ENCODE measurements around the gene SYDE2. TPM values are rescaled to one million over a fixed set of nuclear protein-coding genes. Genes with fewer than 3 reads are reported as not detected.

The SYDE2 gene
- total and polyA plus RNA-seq, 2 donors (not counting 1 experiment from before 2014, with no cell fraction given) = 0.25 to 0.89 TPM

DNA sequence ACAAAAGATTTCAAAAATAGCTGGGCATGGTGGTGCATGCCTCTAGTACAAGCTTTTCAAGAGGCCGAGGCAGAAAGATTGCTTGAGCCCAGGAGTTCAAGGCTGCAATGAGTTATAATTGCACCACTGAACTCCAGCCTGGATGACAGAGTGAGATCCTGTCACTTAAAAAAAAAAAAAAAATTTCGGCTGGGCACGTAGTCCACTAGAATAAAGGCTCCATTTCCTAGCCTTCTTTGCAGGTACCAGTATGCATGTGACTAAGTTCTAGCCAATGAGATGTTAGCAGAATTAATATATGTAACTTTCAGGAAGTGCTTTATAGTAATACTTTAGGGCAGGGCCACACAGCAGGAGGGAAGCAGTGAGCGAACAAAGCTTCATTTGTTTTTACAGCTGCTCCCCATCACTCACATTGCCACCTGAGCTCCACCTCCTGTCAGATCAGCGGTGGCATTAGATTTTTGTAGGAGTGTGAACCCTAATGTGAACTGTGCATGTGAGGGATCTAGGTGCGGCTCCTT, 28.8 kb upstream of the SYDE2 start:
- Histone ChIP-seq H3K27me3 (replicated peaks in 1 of 4; ENCODE audit: control extremely low read depth in 1 of 4, control insufficient read depth in 3 of 4, insufficient read depth in 4 of 4, low read length in 3 of 4) (peaks cover 0 to 2% (median 0%) of the 10 kb centered on the region in 4 experiments), H3K36me3 (replicated peaks in 1 of 2; ENCODE audit: control extremely low read depth in 1 of 2, control insufficient read depth in 1 of 2, extremely low read depth in 1 of 2, insufficient read depth in 2 of 2, low read length in 1 of 2) (no peaks in the 10 kb centered on the region), H3K4me3 (ENCODE audit: control extremely low read depth in 1 of 5, extremely low read depth in 1 of 5, insufficient read depth in 1 of 5, low read depth in 2 of 5, low read length in 4 of 5) (no peak overlapping the region), H4K20me1 (ENCODE audit: control insufficient read depth, insufficient read depth, low read length, poor library complexity, severe bottlenecking) (no peaks in the 10 kb centered on the region), H3K9ac (ENCODE audit: low read length) (no peak overlapping the region), H2AFZ (ENCODE audit: insufficient read depth, low read depth, low read length, poor library complexity, severe bottlenecking) (no peak overlapping the region), H3K4me2 (replicated peaks; ENCODE audit: low read depth, low read length, poor library complexity, severe bottlenecking) (no peak overlapping the region), H3K9me3 (ENCODE audit: control extremely low read depth in 1 of 3, control insufficient read depth in 2 of 3, insufficient read depth in 1 of 3, low read length in 2 of 3) (no peaks in the 10 kb centered on the region), H3K4me1 (ENCODE audit: control insufficient read depth in 2 of 2, insufficient read depth in 2 of 2, low read length in 2 of 2) (no peaks in the 10 kb centered on the region), H3K79me2 (ENCODE audit: control insufficient read depth, insufficient read depth, low read length) (no peaks in the 10 kb centered on the region), H3K27ac (ENCODE audit: low read length in 2 of 2) (no peak overlapping the region)
- ATAC-seq (ENCODE audit: low read depth) (no peak), DNase-seq (no peak)
- peaks cover 14% of the 10 kb centered on the region for H3K27me3 Mint-ChIP-seq
- ChIA-PET CTCF (interaction anchor here (1.2 to 2.5 kb wide), 3 partner anchors 25 to 287 kb away, joined by 3 to 10 read pairs (median 4); no protein-coding TSS in a partner anchor), POLR2A (no interaction called here)
- no peak for TF ChIP-seq EZH2 (IDR thresholded peaks at IDR 0.05; ENCODE audit: borderline replicate concordance, insufficient read depth, low read depth, low read length, poor library complexity, severe bottlenecking)
- no peaks in the 10 kb centered on the region for H3K9me3 Mint-ChIP-seq (ENCODE audit: insufficient read depth)
- H3K4me3 Mint-ChIP-seq = no peak overlapping the region
- H3K4me1 Mint-ChIP-seq = no peaks in the 10 kb centered on the region
- no peak overlapping the region for H3K27ac Mint-ChIP-seq
- intact Hi-C loops (cut with micrococcal nuclease) = no loop called here
- WGBS (ENCODE audit: insufficient coverage) = 85% methylated on average over 1 of the region's 6 CpGs

DNA sequence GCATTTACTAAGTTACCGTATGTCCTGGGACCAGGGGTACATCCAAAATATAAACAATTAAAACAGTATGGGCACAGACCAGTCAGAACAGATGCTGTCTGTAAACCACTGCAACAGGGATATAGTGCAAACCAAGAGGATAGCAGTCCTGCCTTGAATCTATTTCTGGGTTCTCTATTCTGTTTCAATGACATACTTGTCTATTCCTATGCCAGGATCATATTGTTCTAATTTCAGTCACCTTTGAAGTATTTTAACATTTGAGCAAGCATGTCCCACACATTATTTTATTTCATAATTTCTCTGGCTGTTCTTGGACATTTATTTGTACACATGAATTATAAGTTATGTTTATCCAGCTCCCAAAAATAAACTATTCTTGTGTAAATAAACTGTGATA, 28.2 kb upstream of the SYDE2 start:
- no peak overlapping the region for H3K9ac ChIP-seq (ENCODE audit: low read length)
- no peak overlapping the region for H3K4me3 ChIP-seq (ENCODE audit: control extremely low read depth in 1 of 5, extremely low read depth in 1 of 5, insufficient read depth in 1 of 5, low read depth in 2 of 5, low read length in 4 of 5)
- DNase-seq = no peak
- H3K9me3 ChIP-seq (ENCODE audit: control extremely low read depth in 1 of 3, control insufficient read depth in 2 of 3, insufficient read depth in 1 of 3, low read length in 2 of 3) = no peaks in the 10 kb centered on the region
- no peak overlapping the region for H3K27ac ChIP-seq (ENCODE audit: low read length in 2 of 2)
- H3K27me3 Mint-ChIP-seq = peaks cover 12% of the 10 kb centered on the region
- no peaks in the 10 kb centered on the region for H3K79me2 ChIP-seq (ENCODE audit: control insufficient read depth, insufficient read depth, low read length)
- H3K27me3 ChIP-seq (replicated peaks in 1 of 4; ENCODE audit: control extremely low read depth in 1 of 4, control insufficient read depth in 3 of 4, insufficient read depth in 4 of 4, low read length in 3 of 4) = peaks cover 0 to 2% (median 0%) of the 10 kb centered on the region in 4 experiments
- no peaks in the 10 kb centered on the region for H3K4me1 Mint-ChIP-seq
- no peak for TF ChIP-seq EZH2 (IDR thresholded peaks at IDR 0.05; ENCODE audit: borderline replicate concordance, insufficient read depth, low read depth, low read length, poor library complexity, severe bottlenecking)
- TF ChIP-seq, protein P1, sequence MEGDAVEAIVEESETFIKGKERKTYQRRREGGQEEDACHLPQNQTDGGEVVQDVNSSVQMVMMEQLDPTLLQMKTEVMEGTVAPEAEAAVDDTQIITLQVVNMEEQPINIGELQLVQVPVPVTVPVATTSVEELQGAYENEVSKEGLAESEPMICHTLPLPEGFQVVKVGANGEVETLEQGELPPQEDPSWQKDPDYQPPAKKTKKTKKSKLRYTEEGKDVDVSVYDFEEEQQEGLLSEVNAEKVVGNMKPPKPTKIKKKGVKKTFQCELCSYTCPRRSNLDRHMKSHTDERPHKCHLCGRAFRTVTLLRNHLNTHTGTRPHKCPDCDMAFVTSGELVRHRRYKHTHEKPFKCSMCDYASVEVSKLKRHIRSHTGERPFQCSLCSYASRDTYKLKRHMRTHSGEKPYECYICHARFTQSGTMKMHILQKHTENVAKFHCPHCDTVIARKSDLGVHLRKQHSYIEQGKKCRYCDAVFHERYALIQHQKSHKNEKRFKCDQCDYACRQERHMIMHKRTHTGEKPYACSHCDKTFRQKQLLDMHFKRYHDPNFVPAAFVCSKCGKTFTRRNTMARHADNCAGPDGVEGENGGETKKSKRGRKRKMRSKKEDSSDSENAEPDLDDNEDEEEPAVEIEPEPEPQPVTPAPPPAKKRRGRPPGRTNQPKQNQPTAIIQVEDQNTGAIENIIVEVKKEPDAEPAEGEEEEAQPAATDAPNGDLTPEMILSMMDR (IDR thresholded peaks at IDR 0.05) = no peak
- ChIA-PET CTCF (no interaction called here), POLR2A (interaction anchor here (0.7 kb wide), 1 partner anchor 61 kb away, joined by 4 read pairs; no protein-coding TSS in a partner anchor)
- no peaks in the 10 kb centered on the region for H3K4me1 ChIP-seq (ENCODE audit: control insufficient read depth in 2 of 2, insufficient read depth in 2 of 2, low read length in 2 of 2)
- H3K27ac Mint-ChIP-seq = no peak overlapping the region
- no peaks in the 10 kb centered on the region for H4K20me1 ChIP-seq (ENCODE audit: control insufficient read depth, insufficient read depth, low read length, poor library complexity, severe bottlenecking)
- H3K9me3 Mint-ChIP-seq (ENCODE audit: insufficient read depth) = no peaks in the 10 kb centered on the region
- no peaks in the 10 kb centered on the region for H3K36me3 ChIP-seq (replicated peaks in 1 of 2; ENCODE audit: control extremely low read depth in 1 of 2, control insufficient read depth in 1 of 2, extremely low read depth in 1 of 2, insufficient read depth in 2 of 2, low read length in 1 of 2)
- intact Hi-C loops (cut with micrococcal nuclease) = no loop called here
- no peak overlapping the region for H2AFZ ChIP-seq (ENCODE audit: insufficient read depth, low read depth, low read length, poor library complexity, severe bottlenecking)
- ATAC-seq (ENCODE audit: low read depth) = no peak
- H3K4me2 ChIP-seq (replicated peaks; ENCODE audit: low read depth, low read length, poor library complexity, severe bottlenecking) = no peak overlapping the region
- 83% methylated on average over 1 of the region's 1 CpG for WGBS (ENCODE audit: insufficient coverage)
- H3K4me3 Mint-ChIP-seq = no peak overlapping the region

Measured in B cell (primary cell).